A549 (cell line): ENCODE results near the gene BCAS4.

Experiments used
- MAFK ChIP-seq: fragments of 450-650 bp; IDR thresholded peaks from 2 replicates; pipeline ENCODE4 v1.6.1; 2014; ENCODE audit not compliant: partially characterized antibody
- MYC ChIP-seq: IDR thresholded peaks from 2 replicates; pipeline ENCODE4 v1.6.1; 2012; ENCODE audit warnings: mild to moderate bottlenecking, inconsistent platforms, low read length, improper control_type of control experiment, borderline replicate concordance
- POLR2A ChIP-seq: IDR thresholded peaks from 2 replicates; pipeline ENCODE4 v1.6.1; 2012; ENCODE audit warnings: mild to moderate bottlenecking, low read length
- RNF2 ChIP-seq: fragments of 200-600 bp; sonication (generic); IDR thresholded peaks from 2 replicates; pipeline ENCODE4 v1.6.1; 2016; ENCODE audit warnings: low read depth, mild to moderate bottlenecking, antibody characterized with exemption, moderate library complexity, borderline replicate concordance
- TF ChIP-seq, protein P1 (sequence below): fragments of >200 bp; sonication (Bioruptor Twin); formaldehyde crosslinking; IDR thresholded peaks from 3 replicates; pipeline ENCODE4 v1.5.1; 2016

DNA sequence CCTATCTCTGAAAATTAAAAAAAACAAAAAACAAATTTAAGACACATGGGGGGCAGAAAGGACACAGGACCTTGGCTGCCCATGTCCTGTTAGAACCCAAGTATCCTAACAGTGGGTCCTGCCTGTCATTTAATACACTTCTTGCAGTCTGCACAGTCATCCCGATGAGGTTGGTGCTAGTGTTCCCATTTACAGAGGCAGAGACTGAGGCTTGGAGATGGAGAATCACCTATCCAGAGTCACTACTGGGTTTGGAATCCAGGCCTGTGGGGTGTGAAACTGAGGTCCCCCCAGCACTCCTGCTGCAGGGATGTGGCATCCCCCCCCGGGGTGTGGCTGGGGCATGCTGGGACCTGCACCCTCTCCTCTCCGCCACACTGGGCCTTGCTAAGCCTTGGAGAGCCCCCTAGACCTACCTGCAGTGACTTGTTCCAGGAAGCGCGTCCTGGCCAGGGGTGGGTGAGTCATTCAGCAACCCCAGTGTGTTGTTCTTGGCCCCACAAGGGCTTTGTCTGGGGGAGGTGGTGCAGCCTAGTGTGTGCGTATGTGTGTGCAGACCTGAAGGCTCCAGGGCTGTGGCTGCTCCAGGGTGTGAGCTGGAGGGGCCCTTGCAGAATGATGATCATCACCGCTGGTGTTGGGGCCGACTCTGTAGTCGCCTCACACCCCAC, 49.7 kb downstream of the BCAS4 start:
- TF ChIP-seq, protein P1, sequence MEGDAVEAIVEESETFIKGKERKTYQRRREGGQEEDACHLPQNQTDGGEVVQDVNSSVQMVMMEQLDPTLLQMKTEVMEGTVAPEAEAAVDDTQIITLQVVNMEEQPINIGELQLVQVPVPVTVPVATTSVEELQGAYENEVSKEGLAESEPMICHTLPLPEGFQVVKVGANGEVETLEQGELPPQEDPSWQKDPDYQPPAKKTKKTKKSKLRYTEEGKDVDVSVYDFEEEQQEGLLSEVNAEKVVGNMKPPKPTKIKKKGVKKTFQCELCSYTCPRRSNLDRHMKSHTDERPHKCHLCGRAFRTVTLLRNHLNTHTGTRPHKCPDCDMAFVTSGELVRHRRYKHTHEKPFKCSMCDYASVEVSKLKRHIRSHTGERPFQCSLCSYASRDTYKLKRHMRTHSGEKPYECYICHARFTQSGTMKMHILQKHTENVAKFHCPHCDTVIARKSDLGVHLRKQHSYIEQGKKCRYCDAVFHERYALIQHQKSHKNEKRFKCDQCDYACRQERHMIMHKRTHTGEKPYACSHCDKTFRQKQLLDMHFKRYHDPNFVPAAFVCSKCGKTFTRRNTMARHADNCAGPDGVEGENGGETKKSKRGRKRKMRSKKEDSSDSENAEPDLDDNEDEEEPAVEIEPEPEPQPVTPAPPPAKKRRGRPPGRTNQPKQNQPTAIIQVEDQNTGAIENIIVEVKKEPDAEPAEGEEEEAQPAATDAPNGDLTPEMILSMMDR, result no peak
- TF ChIP-seq MAFK, result no peak
- TF ChIP-seq MYC, result no peak
- TF ChIP-seq RNF2, result no peak
- no peak for TF ChIP-seq POLR2A
